H9 (cell line): ENCODE data around the gene C2orf72. TPM values are rescaled to one million over a fixed set of nuclear protein-coding genes. Genes with fewer than 3 reads are reported as not detected.

Experiments used
- DNase-seq: peaks from one replicate; pipeline ENCODE4 v3.0.0-alpha.2; 2017
- H2AFZ ChIP-seq: one replicate; pipeline ENCODE4 v1.6.1; 2013; ENCODE audit warnings: mild to moderate bottlenecking, low read length, control low read depth, moderate library complexity
- H2AK5ac ChIP-seq: 2 replicates; pipeline ENCODE4 v1.6.1; 2013; ENCODE audit warnings: low read length, control low read depth, mixed read lengths; ENCODE audit not compliant: insufficient read length
- H2BK120ac ChIP-seq: one replicate; pipeline ENCODE4 v1.6.1; 2013; ENCODE audit warnings: low read depth, mild to moderate bottlenecking, low read length, control low read depth, inconsistent platforms; ENCODE audit not compliant: poor library complexity, severe bottlenecking
- H2BK12ac ChIP-seq: 2 replicates; pipeline ENCODE4 v1.6.1; 2013; ENCODE audit warnings: low read length, control low read depth, mixed read lengths, low read depth; ENCODE audit not compliant: insufficient read length
- H2BK15ac ChIP-seq: 2 replicates; pipeline ENCODE4 v1.6.1; 2013; ENCODE audit warnings: low read depth, low read length, control low read depth
- H2BK20ac ChIP-seq: one replicate; pipeline ENCODE4 v1.6.1; 2013; ENCODE audit warnings: low read depth, mild to moderate bottlenecking, low read length, control low read depth, inconsistent platforms; ENCODE audit not compliant: poor library complexity, severe bottlenecking
- H2BK5ac ChIP-seq: 2 replicates; pipeline ENCODE4 v1.6.1; 2013; ENCODE audit warnings: low read length, control low read depth, mixed read lengths; ENCODE audit not compliant: insufficient read length
- H3K14ac ChIP-seq: 2 replicates; pipeline ENCODE4 v1.6.1; 2013; ENCODE audit warnings: low read length, control low read depth; ENCODE audit not compliant: insufficient read depth
- H3K18ac ChIP-seq: 2 replicates; pipeline ENCODE4 v1.6.1; 2013; ENCODE audit warnings: low read depth, mild to moderate bottlenecking, mixed read lengths, low read length, control low read depth; ENCODE audit not compliant: insufficient read length
- H3K23ac ChIP-seq: 2 replicates; pipeline ENCODE4 v1.6.1; 2013; ENCODE audit warnings: low read length, control low read depth, mixed read lengths, low read depth; ENCODE audit not compliant: insufficient read length
- H3K23me2 ChIP-seq: 2 replicates; pipeline ENCODE4 v1.6.1; 2013; ENCODE audit warnings: low read depth, mild to moderate bottlenecking, mixed read lengths, low read length, control low read depth; ENCODE audit not compliant: insufficient read length, poor library complexity, severe bottlenecking
- H3K27ac ChIP-seq: 2 replicates; pipeline ENCODE4 v1.5.1; 2013; ENCODE audit warnings: low read length, control low read depth, mixed read lengths, low read depth; ENCODE audit not compliant: insufficient read length
- H3K27me3 ChIP-seq: 2 replicates; pipeline ENCODE4 v1.6.1; 2013; ENCODE audit warnings: low read length, control low read depth, inconsistent platforms; ENCODE audit not compliant: insufficient read depth
- H3K4ac ChIP-seq: 2 replicates; pipeline ENCODE4 v1.6.1; 2013; ENCODE audit warnings: low read depth, mild to moderate bottlenecking, control low read depth, inconsistent platforms, low read length, moderate library complexity
- H3K4me1 ChIP-seq: 2 replicates; pipeline ENCODE4 v1.6.1; 2013; ENCODE audit warnings: low read length, control low read depth, inconsistent platforms; ENCODE audit not compliant: insufficient read depth
- H3K4me2 ChIP-seq: 2 replicates; pipeline ENCODE4 v1.6.1; 2013; ENCODE audit warnings: low read length, control low read depth, mixed read lengths; ENCODE audit not compliant: insufficient read length, insufficient read depth
- H3K56ac ChIP-seq: 2 replicates; pipeline ENCODE4 v1.6.1; 2013; ENCODE audit warnings: low read depth, mild to moderate bottlenecking, mixed read lengths, low read length, control low read depth; ENCODE audit not compliant: insufficient read length
- H3K79me1 ChIP-seq: 2 replicates; pipeline ENCODE4 v1.6.1; 2013; ENCODE audit warnings: low read depth, mild to moderate bottlenecking, moderate library complexity, low read length, control low read depth, inconsistent platforms; ENCODE audit not compliant: insufficient read depth, poor library complexity, severe bottlenecking
- H3K79me2 ChIP-seq: 2 replicates; pipeline ENCODE4 v1.6.1; 2013; ENCODE audit warnings: low read length, control low read depth, inconsistent platforms; ENCODE audit not compliant: insufficient read depth
- H3K9ac ChIP-seq: 2 replicates; pipeline ENCODE4 v1.6.1; 2013; ENCODE audit warnings: low read length, control low read depth, mixed read lengths; ENCODE audit not compliant: insufficient read length; ENCODE audit errors: extremely low read depth
- H3K9me3 ChIP-seq: one replicate; pipeline ENCODE4 v1.6.1; 2013; ENCODE audit warnings: low read depth, low read length, inconsistent platforms; ENCODE audit not compliant: control insufficient read depth
- H3T11ph ChIP-seq: one replicate; pipeline ENCODE4 v1.6.1; 2013; ENCODE audit warnings: mild to moderate bottlenecking, low read length, control low read depth, inconsistent platforms
- H4K20me1 ChIP-seq: one replicate; pipeline ENCODE4 v1.6.1; 2013; ENCODE audit not compliant: control insufficient read depth, insufficient read length, insufficient read depth
- H4K5ac ChIP-seq: 2 replicates; pipeline ENCODE4 v1.6.1; 2013; ENCODE audit warnings: low read depth, mild to moderate bottlenecking, mixed read lengths, low read length, control low read depth; ENCODE audit not compliant: insufficient read length
- H4K8ac ChIP-seq: replicated peaks from 2 replicates; pipeline ENCODE4 v1.6.1; 2013; ENCODE audit warnings: low read length, control low read depth, mixed read lengths, low read depth; ENCODE audit not compliant: insufficient read length
- H4K91ac ChIP-seq: 2 replicates; pipeline ENCODE4 v1.6.1; 2013; ENCODE audit warnings: low read depth, mild to moderate bottlenecking, moderate library complexity, mixed read lengths, low read length, control low read depth; ENCODE audit not compliant: insufficient read length
- H3K27ac Mint-ChIP-seq, 3 experiments: 2 replicates in 2 of 3; 3 replicates in 1 of 3; pipeline ENCODE4 v1.8.0; 2020 to 2021; ENCODE audit warnings: mixed read lengths in 3 of 3, mild to moderate bottlenecking in 1 of 3, moderate library complexity in 1 of 3
- H3K27me3 Mint-ChIP-seq: 2 replicates; pipeline ENCODE4 v1.8.0; 2021; ENCODE audit warnings: low read depth, mild to moderate bottlenecking, moderate library complexity, mixed read lengths
- H3K36me3 Mint-ChIP-seq, 3 experiments: 2 replicates in 2 of 3; 3 replicates in 1 of 3; pipeline ENCODE4 v1.8.0; 2020 to 2021; ENCODE audit warnings: low read depth in 3 of 3, mixed read lengths in 3 of 3; ENCODE audit not compliant: insufficient read depth in 1 of 3
- H3K4me1 Mint-ChIP-seq, 2 experiments: 2 replicates each; pipeline ENCODE4 v1.8.0; 2020; ENCODE audit warnings: mixed read lengths in 2 of 2
- H3K4me3 Mint-ChIP-seq, 2 experiments: 2 replicates in 1 of 2; 3 replicates in 1 of 2; pipeline ENCODE4 v1.8.0; 2020 to 2021; ENCODE audit warnings: mild to moderate bottlenecking in 2 of 2, mixed read lengths in 2 of 2, moderate library complexity in 1 of 2
- H3K9me3 Mint-ChIP-seq, 2 experiments: 2 replicates in 1 of 2; 3 replicates in 1 of 2; pipeline ENCODE4 v1.8.0; 2020; ENCODE audit warnings: mild to moderate bottlenecking in 2 of 2, mixed read lengths in 2 of 2, moderate library complexity in 1 of 2
- WGBS: extraction: QIAGEN DNeasy Blood & Tissue Kit; methylation state at CpG from one replicate; pipeline ENCODE4 v1.1.7; 2013; ENCODE audit warnings: missing lambda C conversion rate, low lambda C conversion rate, mixed read lengths; ENCODE audit not compliant: insufficient read length; ENCODE audit errors: extremely low coverage; 5-methylcytosine and 5-hydroxymethylcytosine counted together
- total RNA-seq: library from RNA; stranded (reverse); gene quantifications from 2 replicates; pipeline ENCODE4 v1.2.1, GENCODE V29; 2021
- TF ChIP-seq, protein P1 (sequence below): fragments of 200-600 bp; sonication (generic); conservative IDR thresholded peaks from 3 replicates; pipeline ENCODE4 v1.8.0; 2021; ENCODE audit warnings: antibody characterized with exemption, mild to moderate bottlenecking

The C2orf72 gene
- total RNA-seq, 1 experiment from 2014 or later, result 1.0 TPM

DNA sequence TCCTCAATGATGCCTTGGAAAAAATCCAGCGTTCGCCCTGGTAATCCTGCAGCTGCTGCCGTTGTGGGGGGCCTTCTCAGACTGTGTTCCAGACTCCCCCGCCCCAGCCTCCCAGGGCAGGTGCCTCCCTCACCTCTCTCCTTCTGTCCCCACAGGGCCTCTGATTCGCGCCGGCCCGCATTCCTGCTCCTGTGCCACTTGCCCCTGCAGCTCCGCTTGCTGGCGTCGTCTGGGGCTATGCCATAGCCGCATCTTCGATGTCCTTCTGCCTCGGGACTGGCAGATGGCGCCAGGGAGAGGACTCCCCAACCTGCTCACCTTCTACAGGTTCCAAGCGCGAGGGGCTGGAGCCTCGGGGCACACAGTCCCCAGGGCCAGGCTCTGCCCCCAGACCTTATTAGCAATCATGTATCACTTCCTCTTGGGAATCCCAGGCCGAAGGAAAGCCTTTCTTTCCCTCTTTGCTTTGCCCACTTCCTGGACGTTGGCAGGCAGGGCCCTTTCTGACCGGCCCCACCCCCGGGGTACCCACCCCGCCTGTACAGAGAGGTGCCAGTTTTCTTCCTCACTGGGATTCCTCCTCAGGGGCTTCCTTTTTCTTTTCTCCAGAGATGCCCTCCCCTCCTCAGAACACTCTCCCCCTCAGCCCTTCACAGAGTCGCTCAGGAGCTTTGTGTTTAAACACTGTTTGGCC, 37.0 kb upstream of the C2orf72 start:
- Histone ChIP-seq H2BK5ac (no peak overlapping the region), H4K8ac (no peak overlapping the region), H2BK120ac (no peak overlapping the region), H3T11ph (no peak overlapping the region), H2AK5ac (no peak overlapping the region), H3K18ac (no peak overlapping the region), H3K79me1 (no peaks in the 10 kb centered on the region), H3K27me3 (no peaks in the 10 kb centered on the region; the same call in 1 of the 2 replicates), H3K23ac (no peak overlapping the region), H2BK15ac (no peak overlapping the region), H3K79me2 (no peaks in the 10 kb centered on the region), H3K4me2 (no peak overlapping the region), H3K23me2 (no peaks in the 10 kb centered on the region), H3K4ac (no peak overlapping the region), H3K4me1 (no peaks in the 10 kb centered on the region), H2AFZ (no peak overlapping the region), H4K91ac (no peak overlapping the region), H3K9ac (no peak overlapping the region), H3K9me3 (peaks cover 3% of the 10 kb centered on the region), H2BK20ac (no peak overlapping the region), H4K5ac (no peak overlapping the region), H3K27ac (no peak overlapping the region), H3K56ac (no peak overlapping the region), H4K20me1 (no peaks in the 10 kb centered on the region), H3K14ac (no peak overlapping the region), H2BK12ac (no peak overlapping the region)
- WGBS, result no CpG with 5 or more reads among the region's 24 CpGs
- DNase-seq, result peak; percentile 84
- peaks cover 4 to 8% of the 10 kb centered on the region in 2 experiments; a peak in 2 of 4 replicates for H3K4me1 Mint-ChIP-seq
- H3K9me3 Mint-ChIP-seq, result peaks cover 11 to 18% of the 10 kb centered on the region in 2 experiments
- H3K36me3 Mint-ChIP-seq, result peaks cover 6 to 7% (median 7%) of the 10 kb centered on the region in 3 experiments
- TF ChIP-seq, protein P1, sequence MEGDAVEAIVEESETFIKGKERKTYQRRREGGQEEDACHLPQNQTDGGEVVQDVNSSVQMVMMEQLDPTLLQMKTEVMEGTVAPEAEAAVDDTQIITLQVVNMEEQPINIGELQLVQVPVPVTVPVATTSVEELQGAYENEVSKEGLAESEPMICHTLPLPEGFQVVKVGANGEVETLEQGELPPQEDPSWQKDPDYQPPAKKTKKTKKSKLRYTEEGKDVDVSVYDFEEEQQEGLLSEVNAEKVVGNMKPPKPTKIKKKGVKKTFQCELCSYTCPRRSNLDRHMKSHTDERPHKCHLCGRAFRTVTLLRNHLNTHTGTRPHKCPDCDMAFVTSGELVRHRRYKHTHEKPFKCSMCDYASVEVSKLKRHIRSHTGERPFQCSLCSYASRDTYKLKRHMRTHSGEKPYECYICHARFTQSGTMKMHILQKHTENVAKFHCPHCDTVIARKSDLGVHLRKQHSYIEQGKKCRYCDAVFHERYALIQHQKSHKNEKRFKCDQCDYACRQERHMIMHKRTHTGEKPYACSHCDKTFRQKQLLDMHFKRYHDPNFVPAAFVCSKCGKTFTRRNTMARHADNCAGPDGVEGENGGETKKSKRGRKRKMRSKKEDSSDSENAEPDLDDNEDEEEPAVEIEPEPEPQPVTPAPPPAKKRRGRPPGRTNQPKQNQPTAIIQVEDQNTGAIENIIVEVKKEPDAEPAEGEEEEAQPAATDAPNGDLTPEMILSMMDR, result peak; percentile 59
- peaks cover 65% of the 10 kb centered on the region for H3K27me3 Mint-ChIP-seq
- no peak overlapping the region; a peak in 1 of 5 replicates for H3K4me3 Mint-ChIP-seq
- peak overlapping the region in 1 of 3 experiments; percentile 38; a peak in 2 of 7 replicates for H3K27ac Mint-ChIP-seq
